ENCODE data around the gene IPO8.
"Not testable (repeated sequence)": the region's sequence is repeated elsewhere in the genome, so short reads cannot be mapped to it uniquely, and the experiment has no call there.

The IPO8 gene

DNA sequence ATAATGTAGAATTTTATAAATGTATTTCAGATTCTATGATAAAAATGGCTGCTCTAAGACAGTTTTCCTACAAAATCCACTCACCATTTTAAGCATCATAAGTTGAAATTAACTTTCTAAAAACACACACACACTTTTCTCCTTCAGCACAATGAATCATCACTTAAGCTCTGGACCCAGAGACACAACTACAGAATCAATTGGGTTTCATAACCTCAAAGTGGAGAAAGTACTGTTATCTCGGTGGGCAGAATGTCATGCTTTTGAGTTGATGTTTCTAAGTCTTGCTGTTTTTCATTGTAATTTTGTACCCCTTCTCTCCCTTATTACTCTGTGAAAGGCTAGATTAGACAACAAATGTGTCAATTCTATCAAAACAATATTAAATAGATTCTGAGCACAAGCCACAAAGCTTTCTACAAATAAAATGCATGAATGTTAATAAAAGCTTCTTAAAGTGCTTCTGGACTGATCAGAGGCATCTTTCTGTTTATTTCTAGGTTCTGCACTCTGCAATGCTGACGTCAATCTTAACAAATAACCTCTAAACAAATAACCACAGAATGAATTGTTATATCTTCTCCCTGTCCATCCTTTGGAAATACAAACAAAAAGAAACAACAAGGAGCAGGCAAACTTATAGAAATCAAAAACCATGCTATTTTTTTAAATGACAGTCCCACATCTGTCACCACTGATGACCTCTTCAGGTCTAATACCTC lies 8.2 kb downstream of the IPO8 start:
- no peak for DNase-seq (ENCODE audit: low spot score)

GRCh38 chr12:30679241-30679640 lies 16.4 kb downstream of the IPO8 start:
- DNase-seq (ENCODE audit: low spot score) = no peak

GRCh38 chr12:30678221-30678620 lies 17.4 kb downstream of the IPO8 start:
- DNase-seq (ENCODE audit: low spot score) = no peak

GRCh38 chr12:30661210-30661609 lies 34.5 kb downstream of the IPO8 start:
- DNase-seq (ENCODE audit: low spot score) = no peak

DNA sequence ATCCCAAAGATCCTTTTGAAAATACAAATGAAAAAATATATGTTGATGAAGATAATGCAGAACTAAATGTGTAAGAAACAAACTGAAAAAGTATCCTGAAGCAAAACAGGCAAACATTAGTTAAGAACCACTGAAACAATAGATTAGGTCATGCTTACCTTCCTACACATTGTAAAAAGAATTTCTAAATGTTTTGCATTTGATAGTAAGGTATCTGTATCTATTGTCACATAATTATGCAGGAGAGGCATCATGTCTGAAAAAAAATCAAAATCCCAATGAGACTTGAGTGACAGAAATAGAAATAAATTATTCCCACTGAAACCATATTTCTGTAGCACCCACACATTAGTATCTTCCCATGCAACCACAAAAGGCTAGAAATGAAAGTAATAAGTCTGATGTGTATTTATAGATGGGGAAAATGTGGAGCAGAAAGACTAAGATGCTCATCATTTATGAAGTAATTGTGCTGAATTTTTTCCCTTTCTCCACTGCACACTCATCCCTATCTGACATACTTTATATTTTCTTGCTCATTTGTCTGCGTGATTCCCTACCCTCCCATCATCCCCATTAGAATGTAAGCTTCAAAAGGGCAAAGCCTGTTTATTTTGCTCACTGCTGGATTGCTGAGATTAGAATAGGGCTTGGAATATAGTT lies 43.5 kb downstream of the IPO8 start:
- DNase-seq (ENCODE audit: low spot score) = no peak

GRCh38 chr12:30646821-30647220 lies 48.8 kb downstream of the IPO8 start:
- DNase-seq (ENCODE audit: low spot score) = no peak

GRCh38 chr12:30643366-30643765 lies 52.3 kb downstream of the IPO8 start:
- DNase-seq (ENCODE audit: low spot score) = no peak

- DNase-seq (ENCODE audit: low spot score) = no peak
Measured at GRCh38 chr12:30640392-30640791, 55.3 kb downstream of the IPO8 start.

GRCh38 chr12:30635385-30635784 lies 60.3 kb downstream of the IPO8 start:
- DNase-seq (ENCODE audit: low spot score) = no peak

GRCh38 chr12:30631740-30632139 lies 63.9 kb downstream of the IPO8 start:
- no peak for DNase-seq (ENCODE audit: low spot score)

GRCh38 chr12:30630979-30631285 lies 64.7 kb downstream of the IPO8 start:
- DNase-seq (ENCODE audit: low spot score) = no peak

DNA sequence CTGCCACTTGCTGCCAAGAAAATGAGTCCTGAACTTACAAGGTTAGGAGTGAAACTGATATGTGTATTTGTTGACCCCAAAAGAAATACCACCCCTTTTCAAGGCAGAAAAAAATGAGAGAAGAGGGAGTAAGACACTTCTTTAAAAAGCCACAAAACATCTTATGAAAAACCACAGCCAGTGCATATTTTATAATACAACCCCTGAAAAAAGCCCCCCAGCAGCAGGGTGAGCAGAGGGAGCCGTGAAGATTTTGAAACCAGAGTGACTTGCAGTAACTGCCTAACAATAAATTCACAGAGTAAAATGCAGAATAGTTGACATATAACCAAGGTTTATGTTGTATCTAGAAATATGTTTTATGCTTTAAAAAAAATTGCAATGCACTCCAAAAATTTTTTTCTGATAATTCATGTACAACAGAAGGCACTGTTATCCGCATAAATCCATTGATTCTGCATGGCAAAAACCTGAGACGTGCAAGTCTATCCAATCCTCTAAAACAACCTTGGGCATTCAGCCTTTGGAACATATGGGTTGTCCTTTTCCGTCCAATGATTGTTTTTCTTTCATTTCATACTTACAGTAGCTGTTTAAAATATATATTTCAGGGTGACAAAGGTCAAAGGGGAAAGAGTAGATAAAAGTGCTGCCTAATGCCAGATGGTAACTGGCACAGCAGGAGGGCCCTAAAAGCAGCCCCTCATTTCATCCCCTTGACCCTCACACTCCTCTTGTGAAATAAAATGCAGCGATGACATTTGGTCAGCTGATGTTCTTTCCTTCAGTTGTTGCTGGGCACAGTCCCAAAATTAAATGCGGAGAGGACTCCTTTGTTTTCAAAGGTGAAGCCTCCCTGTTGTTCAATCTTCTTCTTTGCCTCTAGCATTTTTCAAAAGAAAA lies 65.3 kb downstream of the IPO8 start:
- DNase-seq (ENCODE audit: low spot score) = no peak

- no peak for DNase-seq (ENCODE audit: low spot score)
Measured at GRCh38 chr12:30626847-30627246, 68.8 kb downstream of the IPO8 start.

DNA sequence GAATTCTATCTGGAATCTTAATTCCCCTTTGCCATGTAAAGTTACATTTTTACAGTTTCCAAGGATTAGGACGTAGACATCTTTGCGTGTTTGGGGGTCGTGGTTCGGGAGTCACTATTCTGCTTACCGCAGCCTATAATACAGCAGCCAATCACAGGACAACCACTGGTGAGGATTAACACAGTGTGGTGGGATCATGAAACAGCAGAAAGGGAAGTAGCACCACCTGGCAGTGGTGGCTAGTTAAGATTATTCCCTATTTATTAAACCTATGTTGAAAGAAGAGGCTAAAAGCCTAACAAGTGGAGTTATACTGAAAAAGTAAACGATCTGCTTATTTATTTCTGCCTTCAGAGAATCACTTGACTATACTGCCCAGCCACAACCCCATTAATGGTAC lies 71.7 kb downstream of the IPO8 start:
- DNase-seq (ENCODE audit: low spot score) = no peak

DNA sequence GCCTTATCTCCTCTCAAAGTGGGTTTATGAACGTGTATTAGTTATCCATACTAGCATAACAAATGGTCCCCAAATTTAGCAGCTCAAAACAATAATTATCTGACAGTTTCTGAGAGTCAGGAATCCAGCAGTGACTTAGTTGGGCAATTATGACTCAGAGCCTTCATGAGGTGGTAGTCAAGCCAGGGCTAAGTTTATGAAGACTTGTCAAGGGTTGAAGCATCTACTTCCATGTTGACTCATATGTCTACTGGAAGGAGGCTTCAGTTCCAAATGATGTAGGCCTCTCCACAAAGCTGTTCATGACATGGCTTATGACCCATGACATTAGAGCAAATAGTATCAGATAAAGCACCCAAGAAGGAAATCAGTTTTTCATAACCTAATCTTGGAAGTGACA lies 73.2 kb downstream of the IPO8 start:
- peak; percentile 19 for DNase-seq (ENCODE audit: low spot score)

DNA sequence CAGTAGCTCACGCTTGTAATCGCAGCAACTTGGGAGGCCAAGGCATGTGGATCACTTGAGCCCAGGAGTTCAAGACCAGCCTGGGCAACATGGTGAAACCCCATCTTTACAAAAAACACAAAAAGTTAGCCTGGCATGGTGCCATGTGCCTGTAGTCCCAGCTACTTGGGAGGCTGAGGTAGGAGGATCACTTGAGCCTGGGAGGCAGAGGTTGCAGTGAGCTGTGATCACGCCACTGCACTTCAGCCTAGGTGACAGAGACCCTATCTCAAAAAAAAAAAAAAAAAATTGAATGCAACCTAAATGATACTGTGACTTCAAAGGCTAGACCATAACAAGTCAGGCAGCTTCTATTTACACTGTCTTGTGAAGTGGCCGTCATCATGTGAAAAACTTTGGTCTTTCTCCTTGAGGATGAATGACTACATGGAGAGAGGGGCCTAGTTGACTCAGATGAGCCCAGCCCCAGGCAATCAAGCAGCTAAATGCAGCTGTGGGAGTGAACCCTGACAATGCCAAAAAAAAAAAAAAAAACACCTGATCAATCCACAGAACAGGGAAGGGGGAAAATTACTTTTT lies 73.9 kb downstream of the IPO8 start:
- not testable (repeated sequence) for DNase-seq (ENCODE audit: low spot score)

- DNase-seq (ENCODE audit: low spot score) = no peak
Measured at GRCh38 chr12:30617346-30618016, 78.2 kb downstream of the IPO8 start.

GRCh38 chr12:30614031-30614430 lies 81.6 kb downstream of the IPO8 start:
- DNase-seq (ENCODE audit: low spot score) = no peak

- peak; percentile 50 for DNase-seq (ENCODE audit: low spot score)
Measured at GRCh38 chr12:30613119-30613830, 82.4 kb downstream of the IPO8 start.

- DNase-seq (ENCODE audit: low spot score) = no peak
Measured at GRCh38 chr12:30610718-30611117, 85.0 kb downstream of the IPO8 start.

DNA sequence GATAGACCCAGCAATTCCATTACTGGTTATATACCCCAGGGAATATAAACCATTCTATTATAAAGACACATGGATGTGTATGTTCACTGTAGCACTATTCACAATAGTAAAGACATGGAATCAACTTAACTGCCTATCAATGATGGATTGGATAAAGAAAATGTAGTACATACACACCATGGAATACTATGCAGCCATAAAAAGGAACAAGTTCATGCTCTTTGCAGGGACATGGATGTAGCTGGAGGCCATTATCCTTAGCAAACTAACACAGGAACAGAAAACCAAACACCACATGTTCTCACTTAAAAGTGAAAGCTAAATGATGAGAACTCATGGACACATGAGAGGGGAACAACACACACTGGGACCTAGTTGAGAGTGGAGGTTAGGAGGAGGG lies 85.8 kb downstream of the IPO8 start:
- not testable (repeated sequence) for DNase-seq (ENCODE audit: low spot score)

All from hepatic stellate cell (primary cell).